ENCODE data around the gene LY6G5C. TPM values are rescaled to one million over a fixed set of nuclear protein-coding genes. Genes with fewer than 3 reads are reported as not detected.
A peak's percentile ranks its signal among the peaks of the same experiment; 100 is the strongest.

Gene LY6G5C
- total RNA-seq, 1 experiment from 2014 or later, result 2.6 TPM

DNA sequence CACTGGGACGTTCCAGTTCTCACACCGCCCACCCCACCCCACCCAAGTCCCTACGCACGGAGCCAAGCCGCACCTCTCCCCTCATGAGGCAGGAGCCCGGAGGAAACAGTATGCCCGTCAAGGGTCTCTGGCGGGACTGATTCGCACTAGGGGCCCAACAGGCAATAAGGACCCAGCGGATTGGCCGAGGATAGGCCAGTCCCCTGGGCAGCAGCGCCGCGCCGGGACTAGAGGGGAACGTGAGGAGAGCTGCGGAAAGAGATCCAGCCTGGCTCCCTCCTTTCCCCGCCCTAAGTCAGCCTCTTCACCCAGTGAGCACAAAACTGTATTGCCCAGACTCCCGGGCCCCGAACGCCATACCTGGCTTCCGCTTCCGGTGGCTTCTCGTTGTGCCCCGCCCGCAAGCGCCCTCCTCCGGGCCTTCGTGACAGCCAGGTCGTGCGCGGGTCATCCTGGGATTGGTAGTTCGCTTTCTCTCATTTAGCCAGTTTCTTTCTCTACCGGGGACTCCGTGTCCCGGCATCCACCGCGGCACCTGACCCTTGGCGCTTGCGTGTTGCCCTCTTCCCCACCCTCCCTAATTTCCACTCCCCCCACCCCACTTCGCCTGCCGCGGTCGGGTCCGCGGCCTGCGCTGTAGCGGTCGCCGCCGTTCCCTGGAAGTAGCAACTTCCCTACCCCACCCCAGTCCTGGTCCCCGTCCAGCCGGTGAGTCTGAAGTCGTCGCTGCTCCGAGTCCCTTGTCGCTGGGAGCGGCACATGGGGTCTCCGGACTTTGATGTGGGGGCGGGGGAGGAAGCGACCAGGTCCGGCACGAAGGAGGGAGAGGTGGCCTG is 15.1 kb downstream of the LY6G5C start, which contains the start of gene CSNK2B:
CSNK2B (plus strand) TSS at position 580 of the 836 bp plus-strand sequence. CDS start 752 bp downstream, outside the sequence.
- peaks cover 31% of the 10 kb centered on the region for H3K36me3 ChIP-seq (ENCODE audit: low read depth)
- no peaks in the 10 kb centered on the region for H3K27me3 ChIP-seq (ENCODE audit: insufficient read depth, low read depth)
- peaks cover 51% of the 10 kb centered on the region for H3K79me2 ChIP-seq (ENCODE audit: low read depth)
- H4K20me1 ChIP-seq (ENCODE audit: insufficient read depth), result peaks cover 3% of the 10 kb centered on the region; the same call in 1 of the 2 replicates
- ChIA-PET CTCF (no interaction called here), POLR2A (ENCODE audit: unreplicated experiment) (interaction anchor here (1.0 kb wide), 1 partner anchor 197 kb away, joined by 4 read pairs; the partner anchor contains the start of gene NEU1)
- intact Hi-C loops (cut with micrococcal nuclease; ENCODE audit: unreplicated experiment), result loop anchor here (2.0 to 10.0 kb wide), 2 partner anchors 119 to 509 kb away; partner anchors contain the start of genes AGPAT1, ATP6V1G2, NFKBIL1 and RNF5
- DNase-seq, result peak; percentile 95 to 96
- no peaks in the 10 kb centered on the region for H3K9me2 ChIP-seq (ENCODE audit: insufficient read depth)
- peaks cover 18% of the 10 kb centered on the region for H3F3A ChIP-seq (ENCODE audit: insufficient read depth, low read depth)
- no TSS peak for BruUV-seq (replicated peaks)
- TF ChIP-seq, protein P1, sequence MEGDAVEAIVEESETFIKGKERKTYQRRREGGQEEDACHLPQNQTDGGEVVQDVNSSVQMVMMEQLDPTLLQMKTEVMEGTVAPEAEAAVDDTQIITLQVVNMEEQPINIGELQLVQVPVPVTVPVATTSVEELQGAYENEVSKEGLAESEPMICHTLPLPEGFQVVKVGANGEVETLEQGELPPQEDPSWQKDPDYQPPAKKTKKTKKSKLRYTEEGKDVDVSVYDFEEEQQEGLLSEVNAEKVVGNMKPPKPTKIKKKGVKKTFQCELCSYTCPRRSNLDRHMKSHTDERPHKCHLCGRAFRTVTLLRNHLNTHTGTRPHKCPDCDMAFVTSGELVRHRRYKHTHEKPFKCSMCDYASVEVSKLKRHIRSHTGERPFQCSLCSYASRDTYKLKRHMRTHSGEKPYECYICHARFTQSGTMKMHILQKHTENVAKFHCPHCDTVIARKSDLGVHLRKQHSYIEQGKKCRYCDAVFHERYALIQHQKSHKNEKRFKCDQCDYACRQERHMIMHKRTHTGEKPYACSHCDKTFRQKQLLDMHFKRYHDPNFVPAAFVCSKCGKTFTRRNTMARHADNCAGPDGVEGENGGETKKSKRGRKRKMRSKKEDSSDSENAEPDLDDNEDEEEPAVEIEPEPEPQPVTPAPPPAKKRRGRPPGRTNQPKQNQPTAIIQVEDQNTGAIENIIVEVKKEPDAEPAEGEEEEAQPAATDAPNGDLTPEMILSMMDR (conservative IDR thresholded peaks at IDR 0.05), result no peak
- no peak for TF ChIP-seq EZH2 (IDR thresholded peaks at IDR 0.05; ENCODE audit: low read depth)
- peak within 1 kb of the TSS; percentile 90 for H3K4me3 ChIP-seq
- no peaks in the 10 kb centered on the region for H3K9me3 ChIP-seq (ENCODE audit: insufficient read depth, low read depth)
- peaks cover 24% of the 10 kb centered on the region for H3K4me1 ChIP-seq (replicated peaks; ENCODE audit: insufficient read depth)
- H3K27ac ChIP-seq, result peak within 1 kb of the TSS; percentile 80
- peak within 1 kb of the TSS; percentile 86 for H2AFZ ChIP-seq
- peak within 1 kb of the TSS; percentile 95 for H3K4me2 ChIP-seq

DNA sequence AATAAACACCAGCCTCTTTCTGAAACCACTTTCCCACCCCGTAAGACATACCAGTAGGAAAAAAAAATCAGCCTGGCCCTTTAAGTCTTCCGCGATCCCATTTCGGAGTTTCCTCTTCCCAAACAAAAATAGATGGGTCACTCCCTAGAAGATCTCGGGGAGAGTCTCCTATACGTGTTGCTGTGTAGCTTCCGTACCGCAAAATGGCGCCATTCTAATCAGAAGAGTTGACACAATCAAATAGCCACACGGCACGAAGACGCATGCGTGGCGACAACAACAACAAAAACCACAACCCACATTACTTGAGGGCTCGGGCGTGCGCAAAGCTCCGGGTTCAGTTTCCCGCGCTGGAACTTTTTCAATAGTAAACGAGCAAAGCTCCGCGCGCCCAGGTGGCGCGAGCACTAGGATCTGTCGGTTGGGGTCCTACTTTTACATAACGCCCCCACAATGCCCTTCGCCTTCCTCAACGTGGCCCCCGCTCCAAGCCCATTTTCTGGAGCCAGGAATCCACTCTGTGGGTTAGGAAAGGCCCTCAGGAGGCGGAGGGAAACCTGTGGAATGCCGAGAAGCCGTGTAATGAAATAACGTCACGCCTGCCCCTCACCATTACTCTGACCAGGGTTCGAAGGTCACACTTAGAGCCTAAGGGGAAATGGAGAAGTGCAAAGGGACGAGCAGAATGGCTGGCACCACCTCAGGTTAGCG is 15.9 kb downstream of the LY6G5C start, which contains the start of gene GPANK1:
GPANK1 (minus strand) TSS at position 208 of the 711 bp plus-strand sequence. CDS start 519 bp downstream, outside the sequence.
- ChIA-PET CTCF (interaction anchor here (0.6 kb wide), 1 partner anchor 166 kb away, joined by 11 read pairs; no protein-coding TSS in a partner anchor), POLR2A (ENCODE audit: unreplicated experiment) (interaction anchor here (0.6 to 1.0 kb wide), 4 partner anchors 14 to 418 kb away, joined by 3 to 4 read pairs (median 4); partner anchors contain the start of genes NEU1 and NFKBIL1)
- intact Hi-C loops (cut with micrococcal nuclease; ENCODE audit: unreplicated experiment), result loop anchor here (2.0 to 10.0 kb wide), 2 partner anchors 118 to 510 kb away; partner anchors contain the start of genes AGPAT1, ATP6V1G2, NFKBIL1 and RNF5
- no peaks in the 10 kb centered on the region for H3K9me3 ChIP-seq (ENCODE audit: insufficient read depth, low read depth)
- peaks cover 31% of the 10 kb centered on the region for H3K36me3 ChIP-seq (ENCODE audit: low read depth)
- peak within 1 kb of the TSS; percentile 80 for H3K27ac ChIP-seq
- H4K20me1 ChIP-seq (ENCODE audit: insufficient read depth), result peaks cover 3% of the 10 kb centered on the region; the same call in 1 of the 2 replicates
- BruUV-seq (replicated peaks), result no TSS peak
- H3K4me2 ChIP-seq, result peak within 1 kb of the TSS; percentile 95
- H3K4me1 ChIP-seq (replicated peaks; ENCODE audit: insufficient read depth), result peaks cover 24% of the 10 kb centered on the region
- H3K9me2 ChIP-seq (ENCODE audit: insufficient read depth), result no peaks in the 10 kb centered on the region
- H2AFZ ChIP-seq, result peak within 1 kb of the TSS; percentile 86
- peak; percentile 83 to 85 for DNase-seq
- H3K27me3 ChIP-seq (ENCODE audit: insufficient read depth, low read depth), result no peaks in the 10 kb centered on the region
- H3F3A ChIP-seq (ENCODE audit: insufficient read depth, low read depth), result peaks cover 23% of the 10 kb centered on the region
- peaks cover 56% of the 10 kb centered on the region for H3K79me2 ChIP-seq (ENCODE audit: low read depth)
- TF ChIP-seq EZH2 (IDR thresholded peaks at IDR 0.05; ENCODE audit: low read depth), result no peak
- TF ChIP-seq, protein P1 (conservative IDR thresholded peaks at IDR 0.05), result no peak
- H3K4me3 ChIP-seq, result peak within 1 kb of the TSS; percentile 90

Measured in PC-9 (cell line).